ENCODE measurements around the gene SBF1. TPM values are rescaled to one million over a fixed set of nuclear protein-coding genes. Genes with fewer than 3 reads are reported as not detected.

SBF1 gene
- total and polyA plus RNA-seq, 7 donors: 13.8 to 67.3 (median 23.2) TPM

DNA sequence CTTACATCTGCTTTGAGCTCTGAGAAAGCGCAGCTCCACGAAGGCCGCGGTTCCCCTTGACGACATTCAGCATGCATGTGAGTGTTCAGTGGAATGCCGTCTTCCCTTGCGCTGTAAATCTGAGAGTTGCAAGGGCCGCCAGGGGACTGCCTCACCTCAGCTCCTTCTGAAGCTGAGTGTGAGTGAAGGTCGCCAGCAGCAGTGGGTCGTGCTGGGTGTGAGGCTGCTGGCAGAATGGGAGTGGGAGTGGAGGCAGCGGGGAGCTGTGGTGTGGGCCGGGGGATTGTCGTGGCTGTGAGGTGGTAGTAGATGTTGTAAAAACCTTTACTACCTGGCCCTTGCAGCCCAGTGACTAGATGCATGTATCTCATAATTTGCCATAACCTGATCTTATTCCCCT lies 66.5 kb downstream of the SBF1 start:
- TF ChIP-seq POLR2A (IDR thresholded peaks at IDR 0.05): no peak
- no peak for TF ChIP-seq EP300 (IDR thresholded peaks at IDR 0.05)
- TF ChIP-seq CTCF (IDR thresholded peaks at IDR 0.05): no peak
- no peak for TF ChIP-seq POLR2AphosphoS5 (IDR thresholded peaks at IDR 0.05)
- H3K36me3 ChIP-seq: peaks cover 0 to 28% (median 12%) of the 10 kb centered on the region in 4 donors
- H3K27ac ChIP-seq: no peak overlapping the region

DNA sequence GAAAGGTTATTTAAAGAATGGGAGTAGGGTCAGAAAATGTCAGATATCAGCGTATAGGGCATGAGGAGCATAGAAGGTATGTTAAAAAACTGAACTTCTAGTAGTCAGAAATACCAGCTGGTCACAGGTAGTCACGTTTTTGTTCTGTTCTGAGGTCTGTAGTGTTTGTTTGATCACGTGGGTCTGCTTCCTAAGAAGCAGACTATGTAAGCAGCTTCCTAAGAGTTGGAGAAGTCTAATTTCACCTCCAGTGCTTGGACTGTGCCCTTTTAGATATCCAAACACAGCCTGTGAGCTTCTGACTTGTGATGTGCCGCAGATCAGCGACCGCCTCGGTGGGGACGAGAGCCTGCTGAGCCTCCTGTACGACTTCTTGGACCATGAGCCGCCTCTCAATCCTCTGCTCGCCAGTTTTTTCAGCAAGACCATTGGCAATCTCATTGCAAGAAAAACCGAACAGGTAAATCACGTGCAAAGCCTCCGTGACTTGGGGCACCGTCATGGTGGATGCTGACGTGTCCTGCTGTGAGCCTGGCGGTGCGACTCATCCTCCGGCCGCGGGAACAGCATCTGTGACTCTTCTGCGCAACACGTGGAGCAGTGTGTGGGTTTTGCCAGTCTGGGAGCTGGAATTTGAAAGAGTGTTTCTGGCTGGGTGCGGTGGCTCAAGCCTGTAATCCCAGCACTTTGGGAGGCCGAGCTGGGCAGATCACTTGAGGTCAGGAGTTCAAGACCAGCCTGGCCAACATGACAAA lies 68.2 kb downstream of the SBF1 start:
- intact Hi-C loops (cut with DNase I): no loop called here
- peaks cover 0 to 7% (median 0%) of the 10 kb centered on the region in 4 donors for H3K4me1 ChIP-seq
- no peak overlapping the region for H3K27ac ChIP-seq
- WGBS, 2 donors: 96% methylated on average over 25 of the region's 25 CpGs
- no peak for DNase-seq
- no peaks in the 10 kb centered on the region for H3K9me3 ChIP-seq
- H3K36me3 ChIP-seq: peaks cover 0 to 28% (median 12%) of the 10 kb centered on the region in 4 donors
- H3K4me3 ChIP-seq: no peak overlapping the region
- TF ChIP-seq CTCF (IDR thresholded peaks at IDR 0.05) (no peak), EP300 (IDR thresholded peaks at IDR 0.05) (no peak), POLR2A (IDR thresholded peaks at IDR 0.05) (no peak), POLR2AphosphoS5 (IDR thresholded peaks at IDR 0.05) (no peak)
- H3K27me3 ChIP-seq: no peaks in the 10 kb centered on the region

More for the DNA sequence above, 66.5 kb downstream of the SBF1 start:
- WGBS, 2 donors: 91 to 96% methylated on average over 13 of the region's 13 CpGs
- no peaks in the 10 kb centered on the region for H3K9me3 ChIP-seq
- H3K4me3 ChIP-seq: no peak overlapping the region
- intact Hi-C loops (cut with DNase I): no loop called here
- H3K27me3 ChIP-seq: no peaks in the 10 kb centered on the region
- peaks cover 0 to 6% (median 0%) of the 10 kb centered on the region in 4 donors for H3K4me1 ChIP-seq
- no peak for DNase-seq

DNA sequence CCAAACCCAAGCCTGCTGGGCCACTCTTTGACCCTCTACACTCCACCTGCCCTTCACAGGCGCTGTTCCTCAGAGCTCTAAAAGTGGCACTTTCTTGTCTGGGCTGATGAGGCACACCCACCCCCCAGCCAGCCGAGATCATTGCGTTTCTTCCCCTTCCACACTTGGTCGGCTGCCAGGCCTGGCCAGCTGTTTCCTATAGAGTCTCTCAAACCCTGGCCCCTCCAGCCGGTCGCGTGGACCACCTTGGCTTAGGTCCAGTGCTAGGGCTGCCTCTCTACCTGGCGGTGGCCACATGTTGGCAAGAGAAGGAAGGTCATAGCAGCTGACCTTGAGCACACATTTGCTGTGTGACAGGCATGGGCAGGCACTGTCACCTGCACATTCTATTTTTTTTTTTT lies 71.1 kb downstream of the SBF1 start:
- 44 to 53% methylated on average over 8 of the region's 8 CpGs for WGBS, 2 donors
- Histone ChIP-seq H3K4me3 (no peak overlapping the region), H3K36me3 (peaks cover 0 to 35% (median 9%) of the 10 kb centered on the region in 4 donors), H3K27ac (peak overlapping the region in 1 of 4 donors; percentile 8), H3K4me1 (peaks cover 0 to 23% (median 6%) of the 10 kb centered on the region in 4 donors), H3K9me3 (no peaks in the 10 kb centered on the region), H3K27me3 (no peaks in the 10 kb centered on the region)
- DNase-seq: peak; percentile 82
- no peak for TF ChIP-seq CTCF (IDR thresholded peaks at IDR 0.05)
- TF ChIP-seq POLR2AphosphoS5 (IDR thresholded peaks at IDR 0.05): no peak
- no peak for TF ChIP-seq EP300 (IDR thresholded peaks at IDR 0.05)
- TF ChIP-seq POLR2A (IDR thresholded peaks at IDR 0.05): no peak
- intact Hi-C loops (cut with DNase I): no loop called here

DNA sequence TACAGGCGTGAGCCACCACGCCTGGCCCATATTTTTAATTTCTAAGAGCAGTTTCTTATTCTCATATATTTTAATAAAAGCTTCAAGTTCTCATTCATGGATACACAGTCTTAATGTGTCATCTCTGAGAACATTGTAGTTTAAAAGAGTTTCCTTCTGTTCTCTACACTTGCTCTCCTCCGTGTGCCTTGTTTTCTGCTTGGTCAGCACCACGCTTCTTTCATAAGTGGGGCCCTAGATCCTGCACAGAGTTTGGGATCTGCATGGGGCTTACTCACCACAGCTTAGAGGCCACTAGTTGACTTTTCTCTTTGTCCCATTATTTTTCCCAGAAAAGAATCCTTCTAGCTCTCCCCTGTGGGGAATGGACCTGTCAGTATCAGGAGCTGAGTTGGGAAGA lies 72.9 kb downstream of the SBF1 start:
- no peaks in the 10 kb centered on the region for H3K9me3 ChIP-seq
- H3K4me1 ChIP-seq: peaks cover 0 to 25% (median 7%) of the 10 kb centered on the region in 4 donors
- 93 to 97% methylated on average over 4 of the region's 4 CpGs for WGBS, 2 donors
- intact Hi-C loops (cut with DNase I): no loop called here
- H3K27ac ChIP-seq: no peak overlapping the region
- no peak for DNase-seq
- no peaks in the 10 kb centered on the region for H3K27me3 ChIP-seq
- TF ChIP-seq POLR2A (IDR thresholded peaks at IDR 0.05): no peak
- peaks cover 0 to 20% (median 2%) of the 10 kb centered on the region in 4 donors for H3K36me3 ChIP-seq
- no peak overlapping the region for H3K4me3 ChIP-seq

DNA sequence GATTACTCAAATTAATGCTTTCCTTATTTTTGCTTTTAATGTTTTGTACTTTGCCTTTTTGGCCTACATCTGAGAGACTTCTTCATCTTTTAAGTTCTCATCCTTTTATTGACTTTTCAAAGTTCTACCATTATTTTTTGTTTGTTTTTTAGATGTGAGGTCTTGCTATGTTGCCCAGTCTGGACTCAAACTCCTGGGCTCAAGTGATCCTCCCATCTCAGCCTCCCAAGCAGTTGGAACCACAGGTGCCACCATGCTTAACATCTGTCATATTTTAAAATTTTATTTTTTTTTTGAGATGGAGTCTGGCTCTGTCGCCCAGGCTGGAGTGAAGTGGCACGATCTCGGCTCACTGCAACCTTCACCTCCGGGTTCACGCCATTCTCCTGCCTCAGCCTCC lies 73.9 kb downstream of the SBF1 start:
- H3K36me3 ChIP-seq: peaks cover 0 to 20% (median 2%) of the 10 kb centered on the region in 4 donors
- peaks cover 0 to 25% (median 7%) of the 10 kb centered on the region in 4 donors for H3K4me1 ChIP-seq
- H3K27ac ChIP-seq: peak overlapping the region in 1 of 4 donors; percentile 43
- H3K27me3 ChIP-seq: no peaks in the 10 kb centered on the region
- DNase-seq: no peak
- no peaks in the 10 kb centered on the region for H3K9me3 ChIP-seq
- intact Hi-C loops (cut with DNase I): no loop called here
- H3K4me3 ChIP-seq: no peak overlapping the region
- WGBS, 2 donors: 97 to 98% methylated on average over 5 of the region's 5 CpGs
- TF ChIP-seq EP300 (IDR thresholded peaks at IDR 0.05) (no peak), CTCF (IDR thresholded peaks at IDR 0.05) (no peak), POLR2AphosphoS5 (IDR thresholded peaks at IDR 0.05) (no peak), POLR2A (IDR thresholded peaks at IDR 0.05) (no peak)

All from sigmoid colon (tissue), 7 donors.